UCSD-AML1 (cell line): ENCODE data around the gene VILL.

ENCODE experiments used
- DNase-seq: peaks from one replicate; lab custom pipeline; 2025; ENCODE audit not compliant: unreplicated experiment; lab: John Stamatoyannopoulos, UW

The VILL gene

GRCh38 chr3:37999836-38000235 is 9.2 kb downstream of the VILL start:
- DNase-seq, result no peak

- DNase-seq, result no peak
These were observed 9.8 kb downstream of the VILL start for GRCh38 chr3:38000242-38000916.

GRCh38 chr3:38000965-38001455 is 10.4 kb downstream of the VILL start:
- no peak for DNase-seq

GRCh38 chr3:38001456-38002081 is 11.0 kb downstream of the VILL start:
- no peak for DNase-seq

GRCh38 chr3:38002291-38002876 is 11.8 kb downstream of the VILL start:
- no peak for DNase-seq

GRCh38 chr3:38002940-38003339 is 12.4 kb downstream of the VILL start:
- DNase-seq, result no peak

- DNase-seq, result peak; percentile 51
These were observed 12.8 kb downstream of the VILL start for GRCh38 chr3:38003371-38003816.

GRCh38 chr3:38003817-38004414 is 13.3 kb downstream of the VILL start:
- DNase-seq, result no peak

GRCh38 chr3:38004415-38005075 is 14.0 kb downstream of the VILL start:
- DNase-seq, result peak; percentile 53

- DNase-seq, result no peak
These were observed 14.8 kb downstream of the VILL start for GRCh38 chr3:38005076-38006020.

- no peak for DNase-seq
These were observed 15.4 kb downstream of the VILL start for GRCh38 chr3:38006031-38006430.

- no peak for DNase-seq
These were observed 15.9 kb downstream of the VILL start for GRCh38 chr3:38006445-38006995.

- no peak for DNase-seq
These were observed 17.1 kb downstream of the VILL start for GRCh38 chr3:38007754-38008090.

GRCh38 chr3:38008191-38008701 is 17.7 kb downstream of the VILL start:
- DNase-seq, result no peak

- no peak for DNase-seq
These were observed 18.5 kb downstream of the VILL start for GRCh38 chr3:38008971-38009580.

GRCh38 chr3:38009807-38010591 is 19.4 kb downstream of the VILL start:
- no peak for DNase-seq

- no peak for DNase-seq
These were observed 20.5 kb downstream of the VILL start for GRCh38 chr3:38011111-38011510.

GRCh38 chr3:38015485-38015884 is 24.9 kb downstream of the VILL start:
- no peak for DNase-seq

GRCh38 chr3:38015984-38016383 is 25.4 kb downstream of the VILL start:
- DNase-seq, result no peak
